HL-60/S4 (cell line): ENCODE measurements around the gene CLN3.
"Not testable (repeated sequence)": the region's sequence is repeated elsewhere in the genome, so short reads cannot be mapped to it uniquely, and the experiment has no call there.

Experiments used
- in situ Hi-C: fragments of 300-500 bp; cut with MboI; formaldehyde crosslinking; loops from 2 replicates; pipeline ENCODE4 v1.14.3; 2022; ENCODE audit warnings: low sequenced_read_pairs

The CLN3 gene

DNA sequence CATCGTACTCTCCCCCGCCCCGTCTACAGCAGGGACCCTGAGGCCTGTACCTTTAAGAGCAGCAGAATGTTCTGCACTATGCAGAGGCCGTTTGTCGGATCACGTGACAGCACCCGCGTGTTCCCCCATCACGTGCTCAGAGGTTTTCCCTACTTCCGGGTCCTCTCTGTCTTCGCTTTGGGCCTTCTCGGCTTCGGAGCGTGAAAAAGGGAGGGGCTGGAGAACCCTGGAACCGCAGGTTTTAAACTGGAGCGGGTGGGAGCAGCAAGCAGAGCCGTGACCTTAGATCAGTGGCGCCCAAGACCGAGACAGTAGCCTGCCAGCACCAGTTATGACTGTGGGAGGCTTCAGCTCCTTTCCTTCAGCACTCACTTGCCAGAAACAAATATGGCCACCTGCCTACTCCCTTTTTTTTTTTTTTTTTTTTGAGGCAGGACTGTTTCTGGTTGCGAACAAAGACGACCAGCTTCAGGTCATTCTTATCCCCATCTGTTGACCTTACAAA lies at the start of gene CLN3:
Gene CLN3, minus strand, starts transcription at position 105 of the 505 bp plus-strand sequence. CDS start 315 bp downstream, outside the sequence.
- in situ Hi-C loops, result no loop called here

DNA sequence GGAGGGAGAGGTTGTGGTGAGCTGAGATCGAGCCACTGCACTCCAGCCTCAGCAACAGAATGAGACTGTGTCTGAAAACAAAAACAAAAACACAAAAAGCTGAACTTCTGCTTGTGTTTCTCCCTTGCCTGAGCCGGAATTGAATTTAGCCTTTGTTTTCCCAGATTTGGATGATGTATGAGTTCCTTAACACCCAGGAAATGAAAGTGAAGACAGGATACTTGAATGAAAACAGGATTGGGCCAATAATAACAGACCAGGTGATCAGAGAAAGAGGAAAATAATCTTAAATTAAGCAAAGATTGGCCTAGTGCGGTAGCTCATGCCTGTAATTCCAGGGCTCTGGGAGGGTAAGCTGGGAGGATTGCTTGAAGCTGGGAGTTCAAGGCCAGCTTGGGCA lies 48.5 kb upstream of the CLN3 start:
- in situ Hi-C loops, result no loop called here

DNA sequence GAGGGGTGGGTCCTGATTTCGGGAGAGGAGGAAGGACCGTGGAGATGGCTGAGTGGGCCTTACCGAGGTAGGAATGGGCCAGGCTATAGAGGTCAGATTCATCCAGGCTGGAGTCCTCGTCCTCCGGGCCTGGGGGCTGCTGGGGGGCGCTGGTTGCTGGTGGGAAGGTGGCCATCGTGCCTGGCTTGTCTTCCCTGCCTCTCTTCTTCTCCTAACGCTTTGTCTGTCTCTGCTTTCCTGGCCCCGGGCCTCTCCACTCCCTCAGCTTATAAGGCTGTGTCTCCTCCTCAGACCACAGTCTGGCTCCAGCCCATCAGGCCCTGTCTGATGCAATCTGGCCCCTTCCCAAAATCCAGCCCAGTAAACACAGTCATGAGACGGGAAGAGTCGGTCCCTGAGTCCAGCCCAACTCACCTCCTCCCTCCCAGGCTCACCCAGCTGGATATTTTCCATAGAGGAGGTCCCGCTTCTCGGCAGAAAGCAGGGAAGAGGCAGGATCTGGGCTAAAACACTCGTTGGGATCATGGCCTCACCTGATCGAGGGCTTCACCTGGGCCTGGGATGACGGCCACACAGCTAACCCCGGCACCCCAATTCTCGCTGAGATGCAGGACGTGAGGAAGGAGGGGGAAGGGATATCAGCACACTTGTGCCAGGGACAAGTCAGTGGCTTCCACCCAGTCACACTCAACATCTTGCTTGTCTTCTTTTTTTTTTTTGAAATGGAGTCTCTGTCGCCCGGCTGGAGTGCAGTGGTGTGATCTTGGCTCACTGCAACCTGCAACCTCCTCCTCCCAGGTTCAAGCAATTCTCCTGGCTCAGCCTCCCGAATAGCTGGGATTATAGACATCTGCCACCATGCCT lies 47.1 kb upstream of the CLN3 start, which contains the start of gene NUPR1:
Gene NUPR1, minus strand, starts transcription at position 242 of the 864 bp plus-strand sequence. Its CDS starts 67 bp downstream, at position 175.
- in situ Hi-C loops, result no loop called here

DNA sequence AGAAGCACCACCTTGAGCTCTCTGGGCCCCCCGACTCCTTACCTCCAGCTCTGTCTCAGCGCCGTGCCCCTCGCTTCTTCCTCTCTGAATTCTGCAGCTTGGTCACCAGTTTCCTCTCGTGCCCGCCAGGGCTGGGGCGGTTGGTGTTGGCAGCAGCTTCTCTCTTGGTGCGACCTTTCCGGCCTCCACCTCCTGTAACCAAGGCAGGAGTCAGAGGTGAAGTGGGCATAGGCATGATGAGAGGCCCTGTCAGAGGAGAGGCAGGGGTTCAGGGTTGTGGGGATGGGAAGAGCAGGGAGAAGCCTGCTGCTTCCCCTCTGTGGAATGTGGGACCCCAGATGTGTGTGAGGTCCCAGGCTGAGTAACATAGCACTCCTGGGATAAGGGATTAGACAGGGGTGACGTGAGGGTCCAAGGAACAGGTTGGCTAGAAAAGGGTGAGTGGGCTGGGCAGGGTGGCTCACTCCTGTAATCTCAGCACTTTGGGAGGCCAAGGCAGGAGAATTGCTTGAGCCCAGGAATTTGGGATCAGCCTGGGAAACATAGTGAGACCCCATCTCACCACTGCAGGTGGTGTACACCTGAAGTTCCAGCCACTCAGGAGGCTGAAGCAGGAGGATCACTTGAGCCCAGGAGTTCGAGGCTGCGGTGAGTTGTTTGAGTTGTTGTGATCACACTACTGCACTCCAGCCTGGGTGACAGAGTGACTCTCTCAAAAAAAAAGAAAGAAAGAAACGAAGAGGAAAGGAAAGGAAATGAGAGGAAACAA lies 46.3 kb upstream of the CLN3 start:
- in situ Hi-C loops, result no loop called here

DNA sequence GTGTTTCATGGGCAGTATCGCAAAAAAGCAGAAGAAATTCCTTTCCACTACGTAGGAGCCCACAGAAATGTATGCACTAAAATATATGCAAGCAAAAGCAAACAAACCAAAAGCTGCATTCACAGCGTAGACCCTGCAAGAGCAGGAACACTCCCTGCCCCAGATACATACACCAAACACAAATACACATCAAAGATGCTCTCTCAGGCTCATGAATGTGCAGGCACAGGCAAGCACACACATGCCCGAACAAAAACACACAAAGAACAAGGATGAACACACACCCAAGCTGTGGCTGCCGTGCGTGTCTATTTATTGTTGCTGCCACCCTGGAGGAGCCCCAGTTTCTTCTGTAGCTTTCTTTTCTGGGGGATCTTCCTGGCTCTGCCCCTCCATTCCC lies 45.2 kb upstream of the CLN3 start:
- in situ Hi-C loops, result no loop called here

DNA sequence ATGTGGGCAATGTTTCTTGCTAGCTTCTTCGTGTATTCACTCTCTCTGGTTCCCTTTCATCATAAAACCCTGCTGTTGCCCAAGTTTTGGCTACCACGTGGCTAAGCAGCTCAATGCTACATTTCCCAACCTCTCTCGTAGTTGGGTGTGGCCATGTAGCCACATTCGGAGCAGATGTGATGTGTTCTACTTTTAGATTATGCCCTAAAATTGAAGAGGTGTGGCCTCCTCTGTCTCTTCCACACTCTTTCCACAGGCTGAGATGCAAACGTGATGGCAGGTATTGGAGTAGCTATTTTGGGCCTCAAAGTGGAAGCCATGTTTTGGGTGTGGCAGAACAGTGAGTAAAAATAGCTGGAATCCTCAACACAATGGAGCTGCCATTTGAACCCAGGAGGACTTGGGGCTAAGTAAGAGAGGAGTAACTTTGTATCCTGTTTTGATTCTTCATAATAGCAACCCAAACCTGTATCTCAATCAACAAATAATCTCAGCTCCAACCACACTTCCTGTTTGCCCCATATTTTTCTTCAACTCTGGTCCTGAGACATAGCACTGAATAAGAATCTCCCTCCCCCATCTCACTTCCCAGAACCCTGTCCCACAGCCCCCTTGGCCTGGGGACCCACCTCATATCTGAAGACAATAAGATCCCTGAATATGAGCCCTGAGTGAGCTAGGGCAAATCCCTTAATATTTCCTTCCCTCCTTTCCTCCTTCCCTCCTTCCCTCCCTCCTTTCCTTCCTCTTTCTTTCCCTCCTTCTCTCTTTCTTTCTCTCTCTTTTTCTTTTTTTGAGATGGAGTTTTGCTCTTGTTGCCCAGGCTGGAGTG lies 42.9 kb upstream of the CLN3 start:
- in situ Hi-C loops, result no loop called here

DNA sequence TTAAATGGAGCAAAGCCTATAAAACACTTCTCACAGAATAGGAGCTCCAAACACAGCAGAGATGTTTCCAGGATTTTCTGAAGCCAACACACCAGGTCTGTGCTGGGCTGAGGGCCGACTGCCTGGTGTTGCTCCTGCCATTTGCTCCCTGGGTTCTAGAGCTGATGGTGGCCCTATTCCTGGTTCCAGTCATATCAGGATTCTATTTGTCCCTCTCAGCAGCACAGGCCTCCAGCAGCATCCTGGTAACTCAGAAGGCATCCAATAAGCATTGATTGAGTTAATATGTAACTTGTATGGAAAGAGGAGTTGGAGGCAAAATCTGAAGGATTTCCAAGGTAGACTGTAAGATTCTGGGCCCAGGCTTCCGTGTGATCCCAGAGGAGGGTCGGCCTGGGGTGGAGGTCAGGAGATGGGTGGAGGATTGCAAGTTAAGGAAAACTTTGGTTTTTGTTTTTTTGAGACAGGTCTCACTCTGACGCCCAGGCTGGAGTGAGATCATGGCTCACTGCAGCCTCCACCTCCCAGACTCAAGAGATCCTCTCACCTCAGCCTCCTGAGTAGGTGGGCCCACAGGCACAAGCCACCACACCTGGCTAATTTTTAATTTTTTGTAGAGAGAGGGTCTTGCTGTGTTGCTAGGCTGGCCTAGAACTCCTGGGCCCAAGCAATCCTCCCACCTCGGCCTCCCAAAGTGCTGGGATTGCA lies 41.2 kb upstream of the CLN3 start:
- in situ Hi-C loops, result no loop called here

DNA sequence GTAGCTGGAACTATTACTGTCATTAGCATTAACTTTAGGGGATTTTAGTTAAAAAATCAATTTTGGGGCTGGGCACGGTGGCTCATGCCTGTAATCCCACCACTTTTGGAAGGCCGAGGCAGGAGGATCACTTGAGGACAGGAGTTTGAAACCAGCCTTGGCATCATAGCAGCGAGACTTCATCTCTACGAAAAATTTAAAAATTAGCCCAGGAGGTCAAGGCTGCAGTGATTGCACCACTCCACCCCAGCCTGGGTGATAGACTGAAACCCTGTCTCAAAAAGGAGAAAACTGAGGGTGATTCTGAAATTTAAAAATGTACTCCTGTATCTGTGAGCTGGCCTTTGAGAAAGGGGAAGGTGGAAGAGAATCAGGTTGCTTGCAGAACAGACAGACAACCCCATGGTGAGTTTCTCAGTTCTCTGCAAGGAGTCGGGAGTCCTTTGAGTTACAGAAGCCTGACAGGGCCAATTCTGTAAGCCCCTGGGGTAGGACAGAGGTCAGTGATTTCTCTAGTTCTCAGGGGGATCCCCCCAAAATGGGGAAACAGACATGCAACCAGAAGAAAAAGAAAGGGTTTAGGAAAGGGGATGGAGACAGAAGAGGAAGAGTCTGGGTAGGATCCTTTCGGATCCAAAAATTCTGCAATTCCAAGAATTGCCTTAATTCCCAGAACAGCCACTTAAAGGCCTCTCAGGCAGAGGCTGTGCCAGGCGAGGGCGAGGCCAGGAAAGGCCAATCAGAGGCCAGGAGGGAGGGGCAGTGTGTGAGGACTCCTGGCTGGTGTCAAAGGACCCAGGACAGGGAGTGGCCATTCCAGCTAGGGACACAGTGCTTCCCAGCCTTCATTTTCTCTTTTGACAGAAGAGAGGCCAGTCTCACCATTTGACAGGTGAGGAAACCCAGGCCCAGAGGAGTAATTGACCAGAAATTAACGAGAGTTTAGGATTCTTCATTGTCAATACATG lies 40.2 kb upstream of the CLN3 start:
- in situ Hi-C loops, result no loop called here

DNA sequence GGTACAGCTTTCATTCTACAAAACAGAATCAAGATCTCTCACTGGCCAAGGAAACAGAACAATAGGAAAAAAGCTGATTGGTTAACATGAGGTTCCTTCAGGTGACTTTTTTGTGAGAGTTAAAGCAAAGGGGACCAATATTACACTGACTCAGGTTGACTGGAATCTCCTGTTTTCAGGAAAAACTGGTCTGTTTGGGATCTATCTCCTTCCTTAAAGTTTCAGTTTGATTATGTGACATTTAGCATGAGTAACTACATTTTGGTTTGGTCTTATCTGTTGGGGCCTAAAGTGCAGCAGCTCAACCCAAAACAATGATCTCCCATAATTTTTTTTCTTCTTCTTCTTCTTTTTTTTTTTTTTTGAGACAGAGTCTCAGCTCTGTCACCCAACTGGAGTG lies 37.2 kb upstream of the CLN3 start:
- in situ Hi-C loops, result no loop called here

DNA sequence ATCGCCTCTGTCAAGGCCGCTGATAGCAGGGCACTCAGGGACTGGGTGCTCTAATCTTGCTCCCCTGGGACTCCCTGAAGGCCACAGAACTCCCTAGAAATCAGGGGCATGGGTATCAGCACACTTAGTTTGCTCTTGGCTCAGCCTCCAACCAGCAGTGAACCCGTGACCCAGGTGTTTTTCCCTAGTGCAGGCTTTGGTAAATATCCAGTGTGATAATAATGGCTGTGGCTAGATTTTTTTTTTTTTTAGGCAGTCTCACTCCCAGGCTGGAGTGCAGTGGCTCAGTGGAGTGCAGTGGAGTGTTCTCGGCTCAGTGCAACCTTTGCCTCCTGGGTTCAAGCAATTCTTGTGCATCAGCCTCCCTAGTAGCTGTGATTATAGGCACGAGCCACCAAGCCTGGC lies 36.6 kb upstream of the CLN3 start:
- in situ Hi-C loops, result no loop called here

DNA sequence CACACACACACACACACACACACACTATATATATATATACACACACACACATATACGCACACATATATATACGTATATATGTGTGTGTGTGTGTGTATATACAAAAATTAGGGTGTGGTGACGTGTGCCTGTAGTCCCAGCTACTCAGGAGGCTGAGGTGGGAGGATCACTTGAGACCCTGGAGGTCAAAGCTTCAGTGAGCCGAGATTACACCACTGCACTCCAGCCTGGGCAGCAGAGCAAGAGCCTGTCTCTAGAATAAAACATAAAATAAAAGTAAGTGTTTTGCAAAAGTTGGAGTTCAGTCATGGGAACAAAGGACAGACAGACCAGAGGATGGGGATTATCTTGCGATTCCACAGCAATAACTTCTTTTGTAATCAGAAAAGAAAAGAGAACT lies 36.1 kb upstream of the CLN3 start:
- in situ Hi-C loops, result no loop called here

DNA sequence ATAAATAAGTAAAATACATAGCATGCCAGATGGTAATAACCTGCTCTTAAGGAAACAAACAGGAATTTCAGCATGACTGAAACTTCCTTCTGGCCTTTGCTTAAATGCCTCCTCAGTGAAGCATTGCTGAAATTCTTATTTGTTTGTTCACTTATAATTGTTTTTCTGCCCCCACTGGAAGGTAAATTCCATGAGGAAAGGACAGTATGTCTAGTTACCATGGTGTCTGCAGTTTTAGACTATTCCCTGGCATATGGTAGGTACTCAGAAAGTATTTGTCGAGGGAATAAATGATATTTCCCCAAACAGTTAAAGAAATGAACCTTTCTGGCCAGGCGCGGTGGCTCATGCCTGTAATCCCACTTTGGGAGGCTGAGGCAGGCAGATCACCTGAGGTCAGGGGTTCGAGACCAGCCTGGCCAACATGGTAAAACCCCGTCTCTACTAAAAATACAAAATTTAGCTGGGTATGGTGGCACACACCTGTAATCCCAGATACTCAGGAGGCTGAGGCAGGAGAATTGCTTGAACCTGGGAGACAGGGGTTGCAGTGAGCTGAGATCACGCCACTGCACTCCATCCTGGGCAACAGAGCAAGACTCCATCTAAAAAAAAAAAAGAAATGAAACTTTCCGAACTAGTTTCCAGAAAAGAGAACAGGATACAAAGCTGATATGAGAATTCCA lies 35.4 kb upstream of the CLN3 start:
- in situ Hi-C loops, result not testable (repeated sequence)

DNA sequence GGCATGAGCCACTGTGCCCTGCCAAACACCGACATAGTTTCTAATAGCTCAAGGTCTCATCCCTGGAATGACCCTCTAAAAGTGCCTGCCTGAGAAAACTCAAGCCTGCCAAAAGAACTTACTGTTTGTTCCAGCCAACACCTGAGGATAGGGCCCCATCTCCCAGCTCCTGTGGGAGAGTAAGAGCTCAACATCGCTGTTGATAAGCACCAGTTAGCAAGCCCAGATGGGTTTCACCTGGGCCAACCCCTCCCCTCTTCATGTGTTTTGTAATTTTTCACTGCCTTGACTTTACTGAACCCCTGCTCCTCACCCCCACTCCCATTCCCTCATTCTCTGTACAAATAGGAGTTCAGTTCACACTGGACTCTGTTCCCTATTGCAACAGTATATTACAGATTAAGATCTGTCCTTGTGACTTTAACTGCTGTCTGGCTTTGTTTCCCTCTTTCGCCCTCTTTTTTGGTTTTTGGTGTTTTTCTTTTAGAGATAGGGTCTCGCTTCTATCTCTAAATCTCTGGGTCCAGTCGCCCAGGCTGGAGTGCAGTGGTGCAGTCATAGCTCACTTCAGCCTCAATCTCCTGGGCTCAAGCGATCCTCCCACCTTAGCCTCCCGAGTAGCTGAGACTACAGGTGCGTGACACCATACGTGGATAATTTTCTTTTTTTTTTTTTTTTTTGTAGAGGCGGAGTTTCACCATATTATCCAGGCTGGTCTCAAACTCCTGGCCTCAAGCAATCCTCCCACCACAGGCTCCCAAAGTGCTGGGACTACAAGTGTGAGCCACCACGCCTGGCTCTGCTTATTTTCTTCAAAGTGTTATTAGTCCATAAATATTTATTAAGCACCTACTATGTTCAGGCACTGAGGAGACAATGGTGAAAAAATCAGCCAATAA lies 34.6 kb upstream of the CLN3 start:
- in situ Hi-C loops, result no loop called here

DNA sequence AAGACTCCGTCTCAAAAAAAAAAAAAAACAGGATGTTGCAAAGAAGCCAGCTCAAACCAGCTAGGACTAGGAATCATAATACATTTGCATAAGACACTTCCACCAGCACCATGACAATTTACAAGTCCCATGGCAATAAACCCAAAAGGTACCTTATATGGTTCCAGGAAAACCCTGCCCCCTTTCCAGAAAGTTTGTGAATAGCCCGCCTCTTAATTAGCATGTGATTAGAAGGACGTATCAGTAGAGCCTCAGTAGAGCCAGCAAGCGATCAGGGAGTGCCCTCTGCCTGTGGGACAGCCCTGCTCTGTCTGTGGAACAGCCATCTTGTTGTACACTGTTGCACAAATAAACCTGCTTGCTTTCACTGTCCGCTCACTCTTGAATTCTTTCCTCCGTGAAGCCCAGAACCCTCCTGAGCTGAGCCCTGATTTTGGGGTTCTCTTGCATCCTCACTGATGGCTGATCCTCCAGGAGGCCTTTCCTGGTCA lies 32.9 kb upstream of the CLN3 start:
- in situ Hi-C loops, result no loop called here

DNA sequence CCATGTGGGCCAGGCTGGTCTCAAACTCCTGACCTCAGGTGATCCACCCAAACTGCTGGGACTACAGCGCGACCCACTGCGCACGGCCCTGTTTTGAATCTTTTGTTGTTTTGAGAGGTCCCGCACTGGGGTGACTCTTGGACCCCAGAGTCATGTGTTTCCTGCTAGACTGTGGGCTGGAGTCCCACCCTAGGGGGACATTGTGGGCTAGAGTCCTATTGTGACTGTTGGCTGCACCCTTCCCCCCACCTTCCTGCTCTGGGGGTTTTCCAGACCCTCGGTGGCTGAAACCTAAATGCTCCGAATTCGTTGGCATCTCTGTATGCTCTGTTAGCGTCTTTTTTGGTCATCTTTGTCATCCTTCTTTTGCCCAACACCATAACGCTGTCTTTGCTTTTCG lies 30.9 kb upstream of the CLN3 start:
- in situ Hi-C loops, result no loop called here

DNA sequence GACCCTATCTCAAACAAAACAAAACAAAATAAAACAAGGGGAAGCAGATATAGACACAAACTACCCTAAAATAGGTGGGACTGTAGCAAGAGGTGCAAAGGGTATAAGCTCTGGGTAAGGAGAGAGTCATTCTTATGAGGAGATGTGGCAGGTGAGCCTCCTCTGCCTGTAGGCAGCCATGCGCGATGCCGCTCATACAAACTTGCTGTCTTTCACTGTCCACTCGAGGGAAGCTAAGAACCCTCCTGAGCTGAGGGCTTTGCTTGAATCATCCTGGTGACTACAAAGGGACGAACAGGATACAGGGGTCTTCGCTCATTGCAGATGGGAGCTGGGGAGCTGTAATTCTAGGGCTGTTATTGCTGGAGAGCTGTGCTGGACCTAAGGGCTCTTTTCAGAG lies 29.6 kb upstream of the CLN3 start:
- in situ Hi-C loops, result no loop called here

DNA sequence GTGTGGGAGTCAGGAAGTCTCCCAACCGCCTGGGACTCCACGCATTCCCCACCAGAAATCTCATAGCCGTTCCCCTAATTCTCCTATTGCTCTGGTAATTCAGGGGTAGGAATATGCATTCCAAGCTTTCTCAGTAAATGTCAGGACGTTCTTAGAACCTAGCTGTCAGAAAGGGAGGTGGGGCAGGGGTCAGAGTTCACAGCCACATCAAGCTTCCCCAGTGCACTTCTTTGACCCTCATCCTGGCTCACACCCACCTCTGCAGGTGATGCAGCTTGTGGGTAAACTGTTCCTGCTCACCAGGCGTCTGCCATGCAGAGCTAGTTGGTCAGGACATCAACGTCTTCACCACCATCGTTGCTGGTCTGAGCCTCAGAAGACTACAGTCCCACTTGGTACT lies 28.8 kb upstream of the CLN3 start:
- in situ Hi-C loops, result no loop called here
